ENCODE measurements around the gene ATG2B.

DNA sequence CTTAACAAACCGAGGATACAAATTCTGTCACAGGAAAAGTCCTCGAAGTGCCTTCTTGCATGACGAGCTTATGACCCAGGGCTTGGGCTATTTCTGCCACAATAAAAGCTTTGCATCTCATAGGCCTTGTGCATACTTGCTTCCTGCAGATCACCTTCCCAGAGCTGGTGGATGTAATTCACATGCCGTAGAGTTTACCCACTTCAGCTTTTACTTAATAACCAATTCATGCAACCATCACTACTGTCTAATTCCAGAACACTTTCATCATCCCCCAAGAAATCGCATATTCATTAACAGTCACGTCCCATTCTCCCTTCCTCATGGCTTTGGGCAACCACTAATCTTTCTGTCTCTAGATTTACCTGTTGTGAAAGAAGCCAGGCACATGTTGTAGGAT is 116.1 kb downstream of the ATG2B start:
- no peak for TF ChIP-seq EZH2 (IDR thresholded peaks at IDR 0.05; ENCODE audit: borderline replicate concordance)
- TF ChIP-seq, protein P1, sequence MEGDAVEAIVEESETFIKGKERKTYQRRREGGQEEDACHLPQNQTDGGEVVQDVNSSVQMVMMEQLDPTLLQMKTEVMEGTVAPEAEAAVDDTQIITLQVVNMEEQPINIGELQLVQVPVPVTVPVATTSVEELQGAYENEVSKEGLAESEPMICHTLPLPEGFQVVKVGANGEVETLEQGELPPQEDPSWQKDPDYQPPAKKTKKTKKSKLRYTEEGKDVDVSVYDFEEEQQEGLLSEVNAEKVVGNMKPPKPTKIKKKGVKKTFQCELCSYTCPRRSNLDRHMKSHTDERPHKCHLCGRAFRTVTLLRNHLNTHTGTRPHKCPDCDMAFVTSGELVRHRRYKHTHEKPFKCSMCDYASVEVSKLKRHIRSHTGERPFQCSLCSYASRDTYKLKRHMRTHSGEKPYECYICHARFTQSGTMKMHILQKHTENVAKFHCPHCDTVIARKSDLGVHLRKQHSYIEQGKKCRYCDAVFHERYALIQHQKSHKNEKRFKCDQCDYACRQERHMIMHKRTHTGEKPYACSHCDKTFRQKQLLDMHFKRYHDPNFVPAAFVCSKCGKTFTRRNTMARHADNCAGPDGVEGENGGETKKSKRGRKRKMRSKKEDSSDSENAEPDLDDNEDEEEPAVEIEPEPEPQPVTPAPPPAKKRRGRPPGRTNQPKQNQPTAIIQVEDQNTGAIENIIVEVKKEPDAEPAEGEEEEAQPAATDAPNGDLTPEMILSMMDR (IDR thresholded peaks at IDR 0.05; ENCODE audit: poor library complexity): no peak
- no peak for TF ChIP-seq EZH2phosphoT487 (IDR thresholded peaks at IDR 0.05; ENCODE audit: low read depth, severe bottlenecking, unreplicated experiment)

Measured in hepatocyte (in vitro differentiated cells).